SHP77 treated with DMSO at 0.1 percent for 48 hours (cell line): ENCODE data around the gene MZF1.

Experiments
- DNase-seq: peaks from one replicate; lab custom pipeline; 2025; lab: John Stamatoyannopoulos, UW

Gene MZF1

GRCh38 chr19:58569943-58570670 is 3.0 kb downstream of the MZF1 start:
- DNase-seq = no peak

GRCh38 chr19:58569191-58569942 is 3.8 kb downstream of the MZF1 start:
- DNase-seq = no peak

GRCh38 chr19:58568453-58569130 is 4.5 kb downstream of the MZF1 start:
- DNase-seq = no peak

GRCh38 chr19:58566989-58567388 is 6.1 kb downstream of the MZF1 start:
- no peak for DNase-seq

GRCh38 chr19:58563823-58564222 is 9.3 kb downstream of the MZF1 start:
- DNase-seq = no peak

- DNase-seq = no peak
Observed at GRCh38 chr19:58563034-58563573, 10.0 kb downstream of the MZF1 start.

GRCh38 chr19:58562122-58563033 is 10.8 kb downstream of the MZF1 start:
- no peak for DNase-seq

GRCh38 chr19:58561373-58562121 is 11.6 kb downstream of the MZF1 start:
- no peak for DNase-seq

GRCh38 chr19:58560921-58561320 is 12.2 kb downstream of the MZF1 start:
- no peak for DNase-seq

GRCh38 chr19:58560007-58560887 is 12.9 kb downstream of the MZF1 start:
- no peak for DNase-seq

GRCh38 chr19:58559275-58560006 is 13.7 kb downstream of the MZF1 start:
- DNase-seq = no peak

GRCh38 chr19:58558623-58559274 is 14.4 kb downstream of the MZF1 start:
- DNase-seq = no peak

- DNase-seq = no peak
Observed at GRCh38 chr19:58558066-58558622, 15.0 kb downstream of the MZF1 start, which contains the start of gene UBE2M. Gene UBE2M (minus strand): TSS chr19:58558611. CDS start chr19:58558381, 230 bp downstream.

- no peak for DNase-seq
Observed at GRCh38 chr19:58557221-58558065, 15.7 kb downstream of the MZF1 start.

GRCh38 chr19:58556622-58557220 is 16.4 kb downstream of the MZF1 start:
- DNase-seq = no peak

GRCh38 chr19:58555920-58556621 is 17.1 kb downstream of the MZF1 start:
- DNase-seq = no peak
